Bone marrow (tissue), 2 donors: Measurements from ENCODE around the gene PLET1.

Experiments used
- DNase-seq, 2 donors: peaks; one replicate each; lab custom pipeline; 2025; lab: John Stamatoyannopoulos, UW

Gene PLET1

GRCh38 chr11:112260490-112260889, at the start of gene PLET1:
Gene PLET1 (minus strand): TSS chr11:112260860. CDS start chr11:112260589, 271 bp downstream.
- no peak for DNase-seq

GRCh38 chr11:112310419-112310818, 49.8 kb upstream of the PLET1 start:
- DNase-seq: no peak

GRCh38 chr11:112308651-112309050, 48.0 kb upstream of the PLET1 start:
- no peak for DNase-seq

DNA sequence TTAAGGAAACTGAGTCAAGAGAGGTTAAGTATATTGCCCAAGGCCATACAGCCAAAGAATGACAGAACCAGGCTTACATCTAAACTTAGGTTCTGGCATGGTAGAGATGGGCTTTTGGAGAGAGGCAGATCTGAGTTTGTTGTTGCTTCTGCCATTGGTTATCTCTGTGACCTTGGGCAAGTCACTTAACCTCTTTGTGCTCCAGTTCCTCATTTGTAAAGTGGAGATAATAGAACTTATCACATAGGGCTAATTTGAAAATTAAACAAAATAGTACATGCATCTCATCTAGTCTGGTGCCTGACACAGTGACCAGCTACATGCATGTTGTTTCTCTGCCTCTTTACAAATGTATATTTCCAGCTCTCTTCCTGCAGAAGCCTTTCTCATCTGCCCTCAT, 47.0 kb upstream of the PLET1 start:
- DNase-seq: no peak

DNA sequence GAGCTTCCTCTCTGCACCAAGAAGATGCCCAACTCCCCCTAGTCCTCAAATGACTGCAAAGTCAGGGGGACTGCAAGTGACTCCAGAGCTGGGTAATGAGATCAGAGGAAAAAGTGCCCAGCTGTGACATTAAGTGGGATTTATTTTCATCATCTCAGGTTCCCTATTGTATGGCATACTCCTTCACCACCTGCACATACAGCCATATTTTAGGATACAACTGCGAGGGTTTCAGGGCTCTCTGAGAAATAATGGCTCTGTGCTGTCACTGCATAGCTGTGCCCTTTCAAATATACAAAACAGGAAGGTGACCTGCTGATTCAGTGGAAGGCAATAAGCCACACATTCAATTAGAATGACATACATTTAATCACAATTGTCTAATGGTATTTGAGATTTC, 45.6 kb upstream of the PLET1 start:
- DNase-seq: no peak

DNA sequence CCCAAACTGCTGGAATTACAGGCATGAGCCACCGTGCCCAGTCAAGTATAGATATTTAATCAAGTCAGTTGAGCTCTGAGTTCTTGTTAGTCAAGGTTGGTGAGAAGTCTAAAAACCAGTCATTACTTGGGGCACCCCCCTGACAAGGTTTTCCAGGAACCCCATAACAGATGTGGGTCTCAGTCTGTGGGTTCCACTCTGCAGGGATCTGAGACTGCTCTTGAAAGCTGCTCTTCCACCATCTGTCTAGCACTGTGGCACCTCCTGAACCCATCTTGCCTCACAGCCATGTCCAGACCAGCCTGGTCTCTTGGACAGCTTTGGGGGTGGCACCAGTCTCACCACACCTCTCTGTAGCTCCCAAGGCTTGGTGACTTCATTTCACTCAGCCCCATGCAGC, 44.3 kb upstream of the PLET1 start:
- DNase-seq: no peak

GRCh38 chr11:112303616-112304015, 43.0 kb upstream of the PLET1 start:
- DNase-seq: no peak

DNA sequence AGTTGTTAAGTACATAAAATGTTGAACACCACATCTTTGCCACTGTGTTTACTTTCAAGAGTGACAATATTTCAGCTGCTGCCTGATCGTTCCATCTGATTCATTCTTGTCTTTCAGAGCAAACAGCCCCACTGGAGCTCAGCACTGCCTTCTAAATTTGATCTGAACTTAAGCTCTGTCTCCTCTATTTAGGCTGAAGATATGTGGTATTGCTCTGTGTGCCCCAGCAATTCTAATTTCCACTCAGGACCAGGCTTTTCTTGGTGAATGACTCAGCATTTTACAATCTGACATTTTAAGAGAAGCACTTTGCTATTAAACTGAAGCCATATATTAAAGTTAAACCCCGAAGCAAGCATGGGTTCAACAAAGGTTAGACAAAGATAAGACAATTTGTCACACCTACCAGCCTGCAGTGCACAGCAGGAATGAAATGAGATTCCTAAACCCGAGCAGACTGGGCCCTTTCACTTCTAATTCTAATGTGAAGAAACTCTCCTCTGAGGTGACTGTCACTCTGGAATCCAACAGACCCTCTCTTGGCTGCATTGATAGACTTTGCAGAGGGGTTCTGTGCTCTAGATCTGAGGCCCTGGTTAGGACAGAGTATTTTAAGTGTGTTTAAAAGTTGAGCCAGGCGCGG, 41.7 kb upstream of the PLET1 start:
- no peak for DNase-seq

DNA sequence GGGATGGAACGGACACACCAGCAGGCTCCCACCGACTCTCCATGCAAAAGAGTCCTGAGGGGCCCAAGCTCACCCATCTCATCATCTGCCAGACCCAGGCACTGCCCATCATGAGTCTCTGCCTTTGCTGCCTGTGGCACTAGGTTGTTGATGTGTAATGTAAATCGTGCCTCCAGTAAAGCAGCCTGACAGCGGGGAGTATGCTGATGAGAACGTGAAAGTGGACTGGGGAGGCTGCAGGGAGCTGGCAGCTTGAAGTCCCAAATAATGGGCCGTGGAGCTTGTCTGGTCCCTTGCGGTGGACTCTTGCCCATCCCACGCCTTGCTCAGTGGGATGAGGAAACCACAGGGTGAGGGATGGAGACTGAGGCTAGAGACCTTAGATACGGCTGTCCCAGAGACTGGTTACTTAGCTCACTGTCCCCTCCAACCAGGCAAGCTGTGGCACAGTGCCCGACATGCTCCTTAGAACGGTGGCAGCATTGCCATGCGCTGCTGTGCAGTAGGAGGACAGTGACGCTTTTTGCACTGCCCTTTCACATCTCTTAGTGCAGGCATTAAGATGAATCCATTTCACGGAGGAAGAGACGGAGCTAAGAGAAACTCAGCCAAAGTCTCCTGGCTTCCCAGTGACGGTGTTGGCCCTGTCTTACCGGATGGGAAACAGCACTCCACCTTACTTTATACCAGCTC, 39.6 kb upstream of the PLET1 start:
- DNase-seq: no peak

DNA sequence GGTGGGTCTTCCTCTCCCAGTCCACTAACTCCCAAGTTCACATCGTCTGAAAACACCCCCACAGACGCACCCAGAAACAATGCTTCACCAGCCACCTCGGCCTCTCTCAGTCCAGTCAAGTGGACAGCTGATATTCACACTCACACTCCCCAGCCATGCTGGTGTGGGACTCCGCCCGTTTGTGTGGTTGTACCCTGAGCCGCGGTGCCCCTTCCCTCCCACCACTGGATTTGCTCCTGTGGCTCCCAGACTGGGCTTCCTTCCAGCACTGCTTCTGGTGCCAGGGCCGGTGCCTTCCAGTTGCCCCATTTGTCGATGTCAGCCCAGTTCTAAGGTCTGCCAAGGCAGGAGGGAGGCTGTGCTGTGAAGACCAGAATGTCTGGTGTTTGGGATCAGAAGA, 37.9 kb upstream of the PLET1 start:
- no peak for DNase-seq

- no peak for DNase-seq
Measured at GRCh38 chr11:112297248-112297866, 36.7 kb upstream of the PLET1 start.

DNA sequence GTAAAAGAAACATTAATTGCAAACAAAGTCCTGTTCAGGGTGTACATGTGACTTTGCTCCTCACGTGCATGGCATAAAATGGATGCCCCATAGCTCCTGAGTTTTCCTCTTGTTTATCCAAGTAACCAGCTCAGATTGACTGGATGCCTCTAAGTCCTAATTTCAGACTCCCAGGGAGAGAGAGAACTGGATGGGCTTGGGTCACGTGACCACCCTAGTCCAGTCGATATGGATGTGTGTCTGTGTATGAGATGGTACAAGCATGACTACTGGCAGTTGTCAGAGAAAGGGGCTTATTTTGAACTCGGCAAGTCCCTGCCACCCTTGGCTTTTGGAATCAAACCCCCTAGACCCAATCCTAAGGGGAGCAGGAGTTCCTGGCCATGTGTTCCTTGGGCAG, 35.4 kb upstream of the PLET1 start:
- no peak for DNase-seq

DNA sequence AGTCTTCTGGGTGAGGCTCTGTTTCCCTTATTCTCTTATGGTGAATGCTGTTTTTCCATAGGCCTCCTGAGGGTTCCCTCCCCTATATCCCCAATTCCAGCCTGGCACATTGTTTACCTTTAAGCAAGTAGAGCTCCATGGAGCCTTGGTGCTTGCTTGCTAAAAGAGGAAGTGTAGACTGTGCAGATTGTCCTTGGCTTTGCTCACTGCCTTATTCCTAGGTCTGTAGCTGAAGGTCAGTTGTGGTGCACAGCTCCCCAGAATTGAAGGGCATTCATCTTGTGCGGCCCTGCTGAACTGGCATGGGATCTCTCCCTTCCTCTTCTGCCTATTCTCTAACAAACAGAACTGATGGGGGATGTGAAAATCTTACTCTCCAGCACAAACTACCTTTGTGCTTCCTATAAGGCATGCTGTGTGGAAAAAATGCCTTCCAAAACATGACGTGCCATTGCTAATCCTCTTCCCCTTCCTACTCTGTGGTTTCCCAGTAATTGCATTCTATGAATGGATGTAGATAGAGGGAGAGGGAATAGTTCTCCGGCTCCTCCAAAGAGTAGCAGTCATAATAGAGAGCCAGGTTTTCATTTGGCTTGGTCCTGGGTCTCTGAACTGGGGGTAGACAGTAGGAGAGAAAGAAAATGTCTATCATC, 34.2 kb upstream of the PLET1 start:
- no peak for DNase-seq

DNA sequence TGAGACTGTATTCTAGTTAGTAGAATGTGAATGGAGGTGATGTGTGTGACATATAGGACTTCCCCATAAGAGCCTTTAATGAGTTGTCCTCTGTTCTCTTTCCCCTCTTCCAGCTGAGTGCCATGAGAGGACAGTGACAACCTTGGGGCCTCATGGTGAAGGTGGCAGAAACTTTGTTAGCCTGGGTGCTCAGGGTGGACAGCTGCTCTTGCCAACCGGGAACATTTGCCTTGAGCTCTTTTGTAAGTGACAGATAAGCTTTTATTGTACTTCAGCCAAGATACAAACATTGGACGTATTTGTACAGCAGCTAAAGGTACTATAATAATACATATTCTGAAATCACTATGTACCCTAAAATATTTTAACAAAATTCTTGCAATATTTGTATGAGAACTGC, 33.0 kb upstream of the PLET1 start:
- DNase-seq: no peak

DNA sequence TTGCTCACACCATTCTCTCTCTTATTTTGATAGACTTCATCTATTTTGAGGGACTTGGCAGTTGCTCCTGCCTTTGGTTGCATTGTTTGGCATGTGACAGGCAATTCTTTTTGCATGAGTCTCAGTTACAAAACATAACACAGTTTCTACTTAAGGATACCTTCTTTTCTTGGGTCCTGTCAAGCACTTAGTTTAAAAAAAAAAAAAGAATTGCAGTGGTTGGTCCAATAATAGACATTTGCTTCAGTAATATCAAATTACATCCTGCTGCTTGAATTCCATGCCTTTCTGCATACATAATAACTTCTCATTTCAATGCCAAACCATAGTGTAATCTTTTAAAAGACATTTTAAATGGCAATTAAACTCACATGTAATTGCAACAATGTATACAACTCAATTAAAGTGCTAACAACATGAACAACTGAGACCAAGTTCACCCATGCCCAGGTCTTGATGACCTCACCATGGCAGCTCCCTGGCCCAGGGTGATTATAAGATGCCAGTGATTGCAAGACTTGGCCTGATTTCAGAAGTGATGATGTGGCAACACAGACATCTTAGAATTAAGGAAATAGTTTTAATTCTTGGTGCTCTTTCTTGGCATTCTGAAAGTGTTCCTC, 32.2 kb upstream of the PLET1 start:
- DNase-seq: no peak

- DNase-seq: no peak
Measured at GRCh38 chr11:112292188-112292587, 31.5 kb upstream of the PLET1 start.

DNA sequence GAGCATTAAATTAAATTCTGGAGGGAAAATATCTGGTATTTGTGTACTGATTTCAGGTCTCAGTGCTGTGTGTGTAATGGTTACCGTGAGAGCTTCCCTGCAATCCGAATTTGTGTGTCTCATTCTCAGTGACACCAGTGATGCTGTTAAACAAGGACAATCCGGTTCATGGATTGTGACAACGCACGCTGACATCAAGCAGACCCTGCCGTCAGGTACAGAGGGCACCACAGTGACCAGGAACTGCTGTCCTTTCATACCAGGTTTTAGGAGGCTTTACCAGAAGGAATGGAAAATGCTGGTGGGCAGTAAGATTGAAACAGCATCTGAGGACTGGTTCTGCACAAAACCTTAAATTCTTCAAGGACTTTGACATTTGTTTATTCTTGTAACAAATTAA, 30.5 kb upstream of the PLET1 start:
- DNase-seq: no peak

- DNase-seq: no peak
Measured at GRCh38 chr11:112290493-112290850, 29.8 kb upstream of the PLET1 start.

DNA sequence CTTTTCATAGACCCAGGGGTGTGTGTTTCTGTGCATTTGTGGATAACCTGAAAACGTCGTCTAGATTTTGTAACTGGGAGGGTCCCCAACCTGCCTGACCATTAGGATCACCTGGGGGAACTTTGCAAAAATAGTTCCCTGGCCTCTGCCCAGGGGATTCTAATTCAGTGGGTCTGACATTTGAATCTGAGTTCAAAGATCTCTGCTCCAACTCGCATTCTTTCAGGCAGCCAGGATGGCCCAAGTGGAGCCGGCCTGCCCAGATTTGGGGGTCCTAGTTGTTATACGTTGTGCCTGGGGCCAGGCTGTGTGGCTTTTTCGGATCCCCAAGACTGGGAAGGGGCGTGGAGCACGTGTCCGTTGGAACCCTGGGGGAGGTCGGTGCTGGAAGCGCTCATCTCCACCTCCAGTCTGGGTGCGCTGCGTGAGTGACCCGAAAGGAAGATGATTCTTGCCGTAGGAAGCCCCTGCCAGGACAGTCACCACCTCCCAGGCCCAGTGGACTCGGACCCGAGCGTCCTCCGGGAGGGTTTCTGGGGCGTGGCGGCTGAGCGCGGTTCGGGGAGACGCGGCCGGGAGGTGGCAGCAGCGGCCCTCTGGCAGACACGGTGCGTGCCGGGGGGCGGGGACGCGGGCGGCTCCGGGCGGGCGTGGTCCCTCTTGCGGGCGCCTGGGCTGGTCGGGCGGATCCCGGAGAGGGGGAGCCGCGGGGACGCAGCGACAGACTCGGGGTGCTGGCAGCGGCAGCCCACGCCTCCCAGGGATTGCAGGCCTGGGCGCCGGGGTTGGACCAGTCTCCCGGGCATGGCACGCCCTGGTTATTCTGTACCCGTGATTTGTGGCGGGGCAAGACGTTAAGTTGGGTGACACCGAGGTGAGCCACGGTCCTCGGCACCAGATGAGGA, 29.2 kb upstream of the PLET1 start:
- DNase-seq: peak in 1 of 2 donors; percentile 60

- no peak for DNase-seq
Measured at GRCh38 chr11:112288021-112288420, 27.4 kb upstream of the PLET1 start.

- DNase-seq: no peak
Measured at GRCh38 chr11:112285841-112286311, 25.2 kb upstream of the PLET1 start.
